ENCODE results near the gene ZNF423. TPM values are rescaled to one million over a fixed set of nuclear protein-coding genes. Genes with fewer than 3 reads are reported as not detected.

The ZNF423 gene
- total RNA-seq, 1 donor from 2014 or later = not detected

- peaks cover 11% of the 10 kb centered on the region for H3K27me3 Mint-ChIP-seq
- DNase-seq = no peak
- no peak overlapping the region for H3K4me3 Mint-ChIP-seq
- POLR2A ChIA-PET = no interaction called here
- ATAC-seq (ENCODE audit: low read depth) = no peak
- TF ChIP-seq CTCF (IDR thresholded peaks at IDR 0.05) = no peak
- H3K9me3 Mint-ChIP-seq = no peaks in the 10 kb centered on the region
- CTCF ChIA-PET = no interaction called here
- H3K36me3 Mint-ChIP-seq (ENCODE audit: low read depth) = no peaks in the 10 kb centered on the region
- no peak overlapping the region for H3K27ac Mint-ChIP-seq
- intact Hi-C loops (cut with micrococcal nuclease) = no loop called here
- H3K4me1 Mint-ChIP-seq = no peaks in the 10 kb centered on the region
Measured at GRCh38 chr16:49867234-49867633, 11.3 kb upstream of the ZNF423 start.

- POLR2A ChIA-PET = no interaction called here
- CTCF ChIA-PET = no interaction called here
- H3K4me1 Mint-ChIP-seq = no peaks in the 10 kb centered on the region
- H3K27me3 Mint-ChIP-seq = peaks cover 11% of the 10 kb centered on the region
- TF ChIP-seq CTCF (IDR thresholded peaks at IDR 0.05) = no peak
- no peaks in the 10 kb centered on the region for H3K9me3 Mint-ChIP-seq
- DNase-seq = no peak
- intact Hi-C loops (cut with micrococcal nuclease) = no loop called here
- no peak for ATAC-seq (ENCODE audit: low read depth)
- H3K36me3 Mint-ChIP-seq (ENCODE audit: low read depth) = no peaks in the 10 kb centered on the region
- H3K27ac Mint-ChIP-seq = no peak overlapping the region
- no peak overlapping the region for H3K4me3 Mint-ChIP-seq
Measured at GRCh38 chr16:49866595-49867071, 10.7 kb upstream of the ZNF423 start.

- intact Hi-C loops (cut with micrococcal nuclease) = no loop called here
- ATAC-seq (ENCODE audit: low read depth) (no peak), DNase-seq (no peak)
- Mint-ChIP-seq H3K4me3 (no peak overlapping the region), H3K27ac (no peak overlapping the region), H3K4me1 (peaks cover 8% of the 10 kb centered on the region), H3K9me3 (no peaks in the 10 kb centered on the region), H3K36me3 (ENCODE audit: low read depth) (no peaks in the 10 kb centered on the region), H3K27me3 (peaks cover 13% of the 10 kb centered on the region)
- POLR2A ChIA-PET = no interaction called here
- no peak for TF ChIP-seq CTCF (IDR thresholded peaks at IDR 0.05)
- CTCF ChIA-PET = no interaction called here
Measured at GRCh38 chr16:49862694-49863093, 6.8 kb upstream of the ZNF423 start.

GRCh38 chr16:49861299-49861698 is 5.4 kb upstream of the ZNF423 start:
- Mint-ChIP-seq H3K4me1 (peaks cover 15% of the 10 kb centered on the region), H3K4me3 (no peak overlapping the region), H3K36me3 (ENCODE audit: low read depth) (no peaks in the 10 kb centered on the region), H3K9me3 (no peaks in the 10 kb centered on the region), H3K27me3 (peaks cover 16% of the 10 kb centered on the region), H3K27ac (no peak overlapping the region)
- ChIA-PET POLR2A (no interaction called here), CTCF (no interaction called here)
- TF ChIP-seq CTCF (IDR thresholded peaks at IDR 0.05) = no peak
- no peak for ATAC-seq (ENCODE audit: low read depth)
- intact Hi-C loops (cut with micrococcal nuclease) = no loop called here
- DNase-seq = no peak

- Mint-ChIP-seq H3K4me1 (peaks cover 18% of the 10 kb centered on the region), H3K9me3 (no peaks in the 10 kb centered on the region), H3K27ac (no peak overlapping the region), H3K36me3 (ENCODE audit: low read depth) (no peaks in the 10 kb centered on the region), H3K27me3 (peaks cover 15% of the 10 kb centered on the region), H3K4me3 (no peak overlapping the region)
- TF ChIP-seq CTCF (IDR thresholded peaks at IDR 0.05) = no peak
- ATAC-seq (ENCODE audit: low read depth) = no peak
- intact Hi-C loops (cut with micrococcal nuclease) = no loop called here
- DNase-seq = no peak
- CTCF ChIA-PET = no interaction called here
- POLR2A ChIA-PET = no interaction called here
Measured at GRCh38 chr16:49860593-49860992, 4.7 kb upstream of the ZNF423 start.

All from activated B cell treated with CpG ODN at 0.5 μM for 24 hours (primary cell).